SK-N-SH treated with all-trans-retinoic acid at 6 μM for 48 hours (cell line): ENCODE data around the gene ATP7B.

Experiments used
- ATAC-seq: fragments of 200-7000 bp; cut with Tn5 transposase; 3 replicates; pipeline ENCODE4 v1.9.1; 2020; ENCODE audit warnings: mild to moderate bottlenecking, moderate library complexity
- BACH2 ChIP-seq: fragments of 250-450 bp; sonication (Bioruptor Pico); IDR thresholded peaks from 2 replicates; pipeline ENCODE4 v1.9.0; 2021; ENCODE audit warnings: mild to moderate bottlenecking, borderline replicate concordance
- CSDC2 ChIP-seq: fragments of 250-450 bp; sonication (Bioruptor Pico); IDR thresholded peaks from 2 replicates; pipeline ENCODE4 v1.5.0; 2020; ENCODE audit warnings: mild to moderate bottlenecking, moderate library complexity
- ESRRG ChIP-seq: fragments of 250-450 bp; sonication (Bioruptor Pico); IDR thresholded peaks from 2 replicates; pipeline ENCODE4 v1.6.1; 2021; ENCODE audit warnings: mild to moderate bottlenecking
- GLIS3 ChIP-seq: fragments of 250-450 bp; sonication (Bioruptor Pico); IDR thresholded peaks from 2 replicates; pipeline ENCODE4 v1.5.0; 2020; ENCODE audit warnings: mild to moderate bottlenecking, moderate library complexity
- ISL1 ChIP-seq: fragments of 250-450 bp; sonication (Bioruptor Pico); IDR thresholded peaks from 2 replicates; pipeline ENCODE4 v2.1.2; 2022; ENCODE audit warnings: mild to moderate bottlenecking, moderate library complexity
- PPARA ChIP-seq: fragments of 250-450 bp; sonication (Bioruptor Pico); IDR thresholded peaks from 2 replicates; pipeline ENCODE4 v1.5.0; 2020; ENCODE audit warnings: mild to moderate bottlenecking, borderline replicate concordance
- RARB ChIP-seq: fragments of 250-450 bp; sonication (Bioruptor Pico); IDR thresholded peaks from 2 replicates; pipeline ENCODE4 v1.8.0; 2021; ENCODE audit warnings: mild to moderate bottlenecking, moderate library complexity
- SNAI2 ChIP-seq: fragments of 250-450 bp; sonication (Bioruptor Pico); IDR thresholded peaks from 2 replicates; pipeline ENCODE4 v1.5.0; 2020; ENCODE audit warnings: mild to moderate bottlenecking, moderate library complexity
- TCF4 ChIP-seq: fragments of 250-450 bp; sonication (Bioruptor Pico); IDR thresholded peaks from 2 replicates; pipeline ENCODE4 v1.8.0; 2021; ENCODE audit warnings: mild to moderate bottlenecking, moderate library complexity, borderline replicate concordance
- TOX ChIP-seq: fragments of 250-450 bp; sonication (Bioruptor Pico); IDR thresholded peaks from 2 replicates; pipeline ENCODE4 v1.8.0; 2021; ENCODE audit warnings: mild to moderate bottlenecking, moderate library complexity, borderline replicate concordance
- ZC3H10 ChIP-seq: fragments of 250-450 bp; sonication (Bioruptor Pico); IDR thresholded peaks from 2 replicates; pipeline ENCODE4 v1.5.1; 2021; ENCODE audit warnings: mild to moderate bottlenecking, moderate library complexity
- ZFP3 ChIP-seq: fragments of 250-450 bp; sonication (Bioruptor Pico); IDR thresholded peaks from 2 replicates; pipeline ENCODE4 v1.5.0; 2020; ENCODE audit warnings: mild to moderate bottlenecking, moderate library complexity
- ZNF565 ChIP-seq: fragments of 450-650 bp; formaldehyde crosslinking; conservative IDR thresholded peaks from 2 replicates; pipeline ENCODE4 v1.5.0; 2020; ENCODE audit warnings: low read depth, mild to moderate bottlenecking, moderate library complexity
- ZNF8 ChIP-seq: fragments of 450-650 bp; formaldehyde crosslinking; IDR thresholded peaks from 2 replicates; pipeline ENCODE4 v1.5.0; 2020; ENCODE audit warnings: mild to moderate bottlenecking, moderate library complexity
- TF ChIP-seq, protein P1 (sequence below): fragments of 250-450 bp; sonication (Bioruptor Pico); IDR thresholded peaks from 2 replicates; pipeline ENCODE4 v1.5.0; 2020; ENCODE audit warnings: mild to moderate bottlenecking, moderate library complexity
- TF ChIP-seq, protein P2 (sequence below): fragments of 250-450 bp; sonication (Bioruptor Pico); IDR thresholded peaks from 2 replicates; pipeline ENCODE4 v1.8.0; 2021; ENCODE audit warnings: low read depth, mild to moderate bottlenecking, moderate library complexity, borderline replicate concordance
- TF ChIP-seq, protein P3 (sequence below): fragments of 250-450 bp; sonication (Bioruptor Pico); IDR thresholded peaks from 2 replicates; pipeline ENCODE4 v1.5.1; 2021; ENCODE audit warnings: mild to moderate bottlenecking, moderate library complexity
- TF ChIP-seq, protein P4 (sequence below): fragments of 250-450 bp; sonication (Bioruptor Pico); IDR thresholded peaks from 2 replicates; pipeline ENCODE4 v1.5.1; 2020; ENCODE audit warnings: low read depth, mild to moderate bottlenecking, moderate library complexity
- TF ChIP-seq, protein P5 (sequence below): fragments of 250-450 bp; sonication (Bioruptor Pico); IDR thresholded peaks from 2 replicates; pipeline ENCODE4 v1.8.0; 2020; ENCODE audit warnings: mild to moderate bottlenecking, moderate library complexity, borderline replicate concordance

Gene ATP7B

DNA sequence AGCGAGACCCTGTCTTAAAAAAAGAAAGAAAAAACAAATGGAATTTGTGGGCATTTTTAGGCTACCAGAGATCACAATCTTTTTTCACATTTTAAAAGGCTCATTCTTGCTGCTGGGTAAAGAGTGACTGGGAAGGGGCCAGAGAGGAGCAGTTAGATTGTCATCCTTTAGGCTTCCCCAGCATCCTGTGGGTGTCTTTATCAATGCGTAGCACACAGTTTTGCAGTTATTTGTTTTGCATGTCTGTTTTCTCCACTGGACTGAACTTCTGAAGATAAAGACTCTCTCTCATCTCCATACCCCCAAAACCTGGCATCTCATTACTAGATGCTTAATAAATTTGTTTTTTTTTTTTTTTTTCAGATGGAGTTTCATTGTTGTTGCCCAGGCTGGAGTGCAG is 11.1 kb upstream of the ATP7B start:
- TF ChIP-seq GLIS3 (CRISPR knock-in tag) = no peak
- no peak for TF ChIP-seq TOX (CRISPR knock-in tag)
- TF ChIP-seq, protein P1, sequence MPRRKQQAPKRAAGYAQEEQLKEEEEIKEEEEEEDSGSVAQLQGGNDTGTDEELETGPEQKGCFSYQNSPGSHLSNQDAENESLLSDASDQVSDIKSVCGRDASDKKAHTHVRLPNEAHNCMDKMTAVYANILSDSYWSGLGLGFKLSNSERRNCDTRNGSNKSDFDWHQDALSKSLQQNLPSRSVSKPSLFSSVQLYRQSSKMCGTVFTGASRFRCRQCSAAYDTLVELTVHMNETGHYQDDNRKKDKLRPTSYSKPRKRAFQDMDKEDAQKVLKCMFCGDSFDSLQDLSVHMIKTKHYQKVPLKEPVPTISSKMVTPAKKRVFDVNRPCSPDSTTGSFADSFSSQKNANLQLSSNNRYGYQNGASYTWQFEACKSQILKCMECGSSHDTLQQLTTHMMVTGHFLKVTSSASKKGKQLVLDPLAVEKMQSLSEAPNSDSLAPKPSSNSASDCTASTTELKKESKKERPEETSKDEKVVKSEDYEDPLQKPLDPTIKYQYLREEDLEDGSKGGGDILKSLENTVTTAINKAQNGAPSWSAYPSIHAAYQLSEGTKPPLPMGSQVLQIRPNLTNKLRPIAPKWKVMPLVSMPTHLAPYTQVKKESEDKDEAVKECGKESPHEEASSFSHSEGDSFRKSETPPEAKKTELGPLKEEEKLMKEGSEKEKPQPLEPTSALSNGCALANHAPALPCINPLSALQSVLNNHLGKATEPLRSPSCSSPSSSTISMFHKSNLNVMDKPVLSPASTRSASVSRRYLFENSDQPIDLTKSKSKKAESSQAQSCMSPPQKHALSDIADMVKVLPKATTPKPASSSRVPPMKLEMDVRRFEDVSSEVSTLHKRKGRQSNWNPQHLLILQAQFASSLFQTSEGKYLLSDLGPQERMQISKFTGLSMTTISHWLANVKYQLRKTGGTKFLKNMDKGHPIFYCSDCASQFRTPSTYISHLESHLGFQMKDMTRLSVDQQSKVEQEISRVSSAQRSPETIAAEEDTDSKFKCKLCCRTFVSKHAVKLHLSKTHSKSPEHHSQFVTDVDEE = no peak
- TF ChIP-seq, protein P2, sequence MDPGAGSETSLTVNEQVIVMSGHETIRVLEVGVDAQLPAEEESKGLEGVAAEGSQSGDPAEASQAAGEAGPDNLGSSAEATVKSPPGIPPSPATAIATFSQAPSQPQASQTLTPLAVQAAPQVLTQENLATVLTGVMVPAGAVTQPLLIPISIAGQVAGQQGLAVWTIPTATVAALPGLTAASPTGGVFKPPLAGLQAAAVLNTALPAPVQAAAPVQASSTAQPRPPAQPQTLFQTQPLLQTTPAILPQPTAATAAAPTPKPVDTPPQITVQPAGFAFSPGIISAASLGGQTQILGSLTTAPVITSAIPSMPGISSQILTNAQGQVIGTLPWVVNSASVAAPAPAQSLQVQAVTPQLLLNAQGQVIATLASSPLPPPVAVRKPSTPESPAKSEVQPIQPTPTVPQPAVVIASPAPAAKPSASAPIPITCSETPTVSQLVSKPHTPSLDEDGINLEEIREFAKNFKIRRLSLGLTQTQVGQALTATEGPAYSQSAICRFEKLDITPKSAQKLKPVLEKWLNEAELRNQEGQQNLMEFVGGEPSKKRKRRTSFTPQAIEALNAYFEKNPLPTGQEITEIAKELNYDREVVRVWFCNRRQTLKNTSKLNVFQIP (CRISPR knock-in tag) = no peak
- TF ChIP-seq PPARA (CRISPR knock-in tag) = no peak
- TF ChIP-seq ZFP3 (CRISPR knock-in tag) = no peak
- no peak for TF ChIP-seq ESRRG (CRISPR knock-in tag)
- TF ChIP-seq, protein P3, sequence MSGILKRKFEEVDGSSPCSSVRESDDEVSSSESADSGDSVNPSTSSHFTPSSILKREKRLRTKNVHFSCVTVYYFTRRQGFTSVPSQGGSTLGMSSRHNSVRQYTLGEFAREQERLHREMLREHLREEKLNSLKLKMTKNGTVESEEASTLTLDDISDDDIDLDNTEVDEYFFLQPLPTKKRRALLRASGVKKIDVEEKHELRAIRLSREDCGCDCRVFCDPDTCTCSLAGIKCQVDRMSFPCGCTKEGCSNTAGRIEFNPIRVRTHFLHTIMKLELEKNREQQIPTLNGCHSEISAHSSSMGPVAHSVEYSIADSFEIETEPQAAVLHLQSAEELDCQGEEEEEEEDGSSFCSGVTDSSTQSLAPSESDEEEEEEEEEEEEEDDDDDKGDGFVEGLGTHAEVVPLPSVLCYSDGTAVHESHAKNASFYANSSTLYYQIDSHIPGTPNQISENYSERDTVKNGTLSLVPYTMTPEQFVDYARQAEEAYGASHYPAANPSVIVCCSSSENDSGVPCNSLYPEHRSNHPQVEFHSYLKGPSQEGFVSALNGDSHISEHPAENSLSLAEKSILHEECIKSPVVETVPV (CRISPR knock-in tag) = no peak
- TF ChIP-seq ISL1 (CRISPR knock-in tag) = no peak
- TF ChIP-seq, protein P4, sequence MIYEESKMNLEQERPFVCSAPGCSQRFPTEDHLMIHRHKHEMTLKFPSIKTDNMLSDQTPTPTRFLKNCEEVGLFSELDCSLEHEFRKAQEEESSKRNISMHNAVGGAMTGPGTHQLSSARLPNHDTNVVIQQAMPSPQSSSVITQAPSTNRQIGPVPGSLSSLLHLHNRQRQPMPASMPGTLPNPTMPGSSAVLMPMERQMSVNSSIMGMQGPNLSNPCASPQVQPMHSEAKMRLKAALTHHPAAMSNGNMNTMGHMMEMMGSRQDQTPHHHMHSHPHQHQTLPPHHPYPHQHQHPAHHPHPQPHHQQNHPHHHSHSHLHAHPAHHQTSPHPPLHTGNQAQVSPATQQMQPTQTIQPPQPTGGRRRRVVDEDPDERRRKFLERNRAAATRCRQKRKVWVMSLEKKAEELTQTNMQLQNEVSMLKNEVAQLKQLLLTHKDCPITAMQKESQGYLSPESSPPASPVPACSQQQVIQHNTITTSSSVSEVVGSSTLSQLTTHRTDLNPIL (CRISPR knock-in tag) = no peak
- TF ChIP-seq ZC3H10 (CRISPR knock-in tag) = no peak
- no peak for TF ChIP-seq ZNF565 (CRISPR knock-in tag)
- no peak for TF ChIP-seq ZNF8 (CRISPR knock-in tag)
- TF ChIP-seq, all 23 proteins: peak for 0
- no peak for ATAC-seq

DNA sequence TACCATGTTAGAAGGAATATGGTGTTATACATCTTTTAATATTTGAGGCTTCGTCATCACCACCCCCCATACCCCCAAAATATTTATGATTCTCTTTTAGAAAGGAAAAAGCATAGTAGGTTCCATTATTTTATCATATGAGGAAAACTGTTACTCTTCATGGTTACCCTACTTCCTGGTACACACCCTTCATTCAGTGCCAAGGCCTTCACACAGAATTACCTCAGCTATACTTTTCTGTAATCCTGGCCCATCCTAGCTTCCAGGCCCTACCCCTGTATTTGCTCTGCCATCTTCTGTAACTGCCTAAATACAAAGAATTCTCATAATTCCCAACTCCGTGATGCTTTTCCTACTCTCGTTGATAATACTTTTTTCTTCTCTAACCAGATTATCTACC is 8.9 kb upstream of the ATP7B start:
- no peak for ATAC-seq
- no peak for TF ChIP-seq RARB (CRISPR knock-in tag)
- TF ChIP-seq TCF4 = no peak
- no peak for TF ChIP-seq SNAI2 (CRISPR knock-in tag)
- TF ChIP-seq ZNF8 (CRISPR knock-in tag) = no peak

DNA sequence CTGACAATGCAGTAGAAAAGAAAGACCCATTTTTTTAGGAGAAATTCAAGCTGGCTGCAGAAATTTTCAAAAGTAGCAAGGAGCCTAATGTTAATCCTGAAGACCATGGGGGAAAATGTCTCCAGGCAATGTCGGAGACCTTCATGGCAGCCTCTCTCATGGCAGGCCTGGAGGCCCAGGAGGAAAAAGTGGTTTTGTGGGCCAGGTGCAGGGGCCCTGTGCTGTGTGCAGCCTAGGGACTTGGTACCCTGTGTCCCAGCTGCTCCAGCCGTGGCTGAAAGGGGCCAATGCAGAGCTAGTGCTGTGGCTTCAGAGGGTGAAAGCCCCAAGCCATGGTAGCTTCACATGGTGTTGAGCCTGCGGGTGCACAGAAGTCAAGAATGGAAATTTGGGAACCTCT is 5.0 kb upstream of the ATP7B start:
- no peak for ATAC-seq
- TF ChIP-seq RARB (CRISPR knock-in tag) = no peak
- TF ChIP-seq ZNF565 (CRISPR knock-in tag) = no peak
- TF ChIP-seq, protein P5, sequence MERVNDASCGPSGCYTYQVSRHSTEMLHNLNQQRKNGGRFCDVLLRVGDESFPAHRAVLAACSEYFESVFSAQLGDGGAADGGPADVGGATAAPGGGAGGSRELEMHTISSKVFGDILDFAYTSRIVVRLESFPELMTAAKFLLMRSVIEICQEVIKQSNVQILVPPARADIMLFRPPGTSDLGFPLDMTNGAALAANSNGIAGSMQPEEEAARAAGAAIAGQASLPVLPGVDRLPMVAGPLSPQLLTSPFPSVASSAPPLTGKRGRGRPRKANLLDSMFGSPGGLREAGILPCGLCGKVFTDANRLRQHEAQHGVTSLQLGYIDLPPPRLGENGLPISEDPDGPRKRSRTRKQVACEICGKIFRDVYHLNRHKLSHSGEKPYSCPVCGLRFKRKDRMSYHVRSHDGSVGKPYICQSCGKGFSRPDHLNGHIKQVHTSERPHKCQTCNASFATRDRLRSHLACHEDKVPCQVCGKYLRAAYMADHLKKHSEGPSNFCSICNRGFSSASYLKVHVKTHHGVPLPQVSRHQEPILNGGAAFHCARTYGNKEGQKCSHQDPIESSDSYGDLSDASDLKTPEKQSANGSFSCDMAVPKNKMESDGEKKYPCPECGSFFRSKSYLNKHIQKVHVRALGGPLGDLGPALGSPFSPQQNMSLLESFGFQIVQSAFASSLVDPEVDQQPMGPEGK (CRISPR knock-in tag) = no peak
- TF ChIP-seq TOX (CRISPR knock-in tag) = no peak
- TF ChIP-seq TCF4 = no peak
- TF ChIP-seq CSDC2 (CRISPR knock-in tag) = no peak
- no peak for TF ChIP-seq BACH2 (CRISPR knock-in tag)
- TF ChIP-seq, protein P3 (CRISPR knock-in tag) = no peak
- TF ChIP-seq ZC3H10 (CRISPR knock-in tag) = no peak
- TF ChIP-seq ZFP3 (CRISPR knock-in tag) = no peak
